HG02798 (cell line): ENCODE results near the gene NMT2.
"Not testable (repeated sequence)": the region's sequence is repeated elsewhere in the genome, so short reads cannot be mapped to it uniquely, and the experiment has no call there.

Source experiments
- ATAC-seq: cut with Tn5 transposase; IDR thresholded peaks from one replicate; pipeline ENCODE4 v1.9.1; 2021; ENCODE audit warnings: mild to moderate bottlenecking; ENCODE audit not compliant: unreplicated experiment, poor library complexity

Gene NMT2

DNA sequence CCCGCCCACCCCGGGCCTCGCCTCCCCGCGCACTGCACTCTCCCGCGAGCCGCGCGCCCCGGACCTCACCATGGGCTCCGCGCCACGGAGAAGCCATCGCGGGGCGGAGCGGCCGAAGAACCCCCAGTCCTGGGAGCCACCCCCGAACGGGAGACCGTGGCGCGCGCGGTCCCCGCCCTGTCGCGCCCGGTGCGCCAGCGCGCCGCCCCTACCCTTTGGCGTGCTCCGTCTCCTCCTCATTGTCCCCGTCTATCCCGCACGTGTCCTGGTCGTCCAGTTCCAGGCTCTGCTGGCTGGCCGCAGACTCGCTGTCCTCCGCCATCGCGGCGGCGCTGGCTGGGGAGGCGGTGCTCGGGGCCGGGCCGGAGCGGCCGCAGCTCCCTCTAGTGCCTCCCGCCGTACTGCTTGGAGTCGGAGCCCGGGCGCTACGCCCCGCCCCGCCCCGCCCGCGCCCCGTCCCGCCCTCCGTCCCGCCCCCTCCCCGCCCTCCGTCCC, at the start of gene NMT2:
TSS of gene NMT2 (minus strand) at position 403 of the 495 bp plus-strand sequence. CDS start at position 322, 81 bp downstream.
- ATAC-seq, result peak; percentile 93

DNA sequence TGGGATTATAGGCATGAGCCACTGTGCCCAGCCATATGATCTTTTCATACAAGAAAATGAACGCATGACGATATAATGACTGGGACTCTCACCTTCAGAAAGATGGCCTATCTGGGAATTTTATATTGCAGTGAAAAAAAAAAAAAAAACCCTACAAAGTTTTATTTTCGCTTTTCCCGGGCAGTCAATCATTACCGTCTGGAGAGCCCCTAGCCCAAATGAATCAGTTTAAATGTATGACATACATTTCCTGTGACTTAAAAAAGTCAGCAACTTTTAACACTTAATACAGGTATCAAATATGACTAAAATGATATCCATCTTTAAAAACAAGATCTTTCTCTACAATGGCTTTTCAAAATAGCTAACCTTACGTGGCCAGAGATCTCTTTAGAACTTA, 48.2 kb upstream of the NMT2 start:
- no peak for ATAC-seq

DNA sequence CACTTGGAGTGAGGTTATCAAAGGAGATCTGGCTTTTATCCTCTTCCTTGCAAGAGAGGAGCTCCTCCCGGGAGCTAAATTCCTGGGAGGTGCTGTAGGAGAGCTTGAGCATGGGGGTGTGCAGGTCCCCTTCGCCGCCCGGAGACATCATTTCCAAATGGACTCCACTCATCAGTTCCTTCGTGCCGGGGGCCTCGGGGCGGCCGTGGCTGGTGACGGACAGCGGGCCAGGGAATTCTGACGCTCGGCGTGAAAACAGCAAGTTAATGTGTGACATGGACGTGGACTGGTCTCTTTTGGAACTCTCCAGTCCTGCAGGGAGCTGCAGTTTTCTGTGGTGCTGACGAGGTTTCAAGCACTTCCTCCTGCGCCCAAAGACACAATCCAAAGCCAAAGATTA, 45.7 kb upstream of the NMT2 start:
- no peak for ATAC-seq

DNA sequence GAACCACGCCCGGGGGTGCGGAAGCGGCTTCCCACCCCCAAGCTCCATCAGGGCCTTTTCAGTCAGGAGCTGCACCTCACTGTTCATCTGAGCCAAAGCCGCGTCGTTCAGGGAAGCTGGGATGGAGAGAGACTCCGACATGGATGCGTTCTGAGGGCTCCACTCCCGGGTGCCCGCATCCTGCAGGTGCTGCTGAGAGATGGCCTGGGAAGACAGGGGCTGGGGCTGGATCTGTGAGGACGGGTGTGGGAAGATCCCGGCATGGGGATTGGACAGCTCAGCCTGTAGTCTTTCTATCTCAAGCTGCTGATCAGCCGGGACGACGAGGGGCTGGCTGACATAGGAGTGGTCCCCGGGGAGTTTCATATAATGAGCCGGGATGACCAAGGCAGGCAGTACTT, 45.0 kb upstream of the NMT2 start:
- ATAC-seq, result no peak

DNA sequence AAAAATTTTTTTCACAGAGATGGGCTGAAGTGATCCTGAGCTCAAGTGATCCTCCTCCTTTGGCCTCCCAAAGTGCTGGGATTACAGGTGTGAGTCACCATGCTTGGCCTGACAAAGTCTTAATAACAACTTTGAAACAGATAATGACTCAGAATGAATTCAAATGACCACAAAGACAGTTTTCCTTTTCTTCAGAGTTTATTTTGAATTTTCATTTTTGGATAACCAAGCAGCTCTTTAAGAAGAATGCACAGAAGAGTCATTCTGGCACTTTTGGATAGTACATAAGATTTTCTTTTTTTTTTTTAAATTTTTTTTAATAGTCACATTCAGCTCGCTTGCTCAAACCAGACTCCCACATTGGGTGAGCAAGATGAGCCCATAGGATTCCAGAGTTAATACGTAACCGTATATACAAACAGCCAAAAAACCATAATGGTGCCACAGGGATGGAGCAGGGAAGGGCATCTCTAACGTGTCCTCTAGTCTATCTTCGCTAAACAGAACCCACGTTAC, 43.0 kb upstream of the NMT2 start:
- no peak for ATAC-seq

DNA sequence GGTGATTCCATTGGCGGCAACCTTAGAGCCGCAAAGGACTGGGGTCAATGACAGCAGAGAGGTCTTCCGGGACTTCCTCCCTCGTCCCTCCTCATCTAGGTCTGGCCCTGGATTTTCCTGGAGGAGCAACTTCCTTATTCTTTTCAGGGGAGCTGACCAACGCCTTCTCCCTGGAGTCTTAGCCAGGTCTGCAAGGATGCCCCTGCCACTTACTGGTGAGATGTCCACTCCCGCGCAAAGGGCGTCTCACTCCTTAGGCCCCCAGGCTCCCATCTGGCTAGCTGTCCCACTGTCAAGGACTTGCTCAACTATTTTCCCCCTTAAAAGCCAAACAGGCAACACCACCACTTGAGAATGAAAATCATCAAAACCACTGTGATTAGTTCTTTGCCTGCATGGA, 42.0 kb upstream of the NMT2 start:
- ATAC-seq, result no peak

DNA sequence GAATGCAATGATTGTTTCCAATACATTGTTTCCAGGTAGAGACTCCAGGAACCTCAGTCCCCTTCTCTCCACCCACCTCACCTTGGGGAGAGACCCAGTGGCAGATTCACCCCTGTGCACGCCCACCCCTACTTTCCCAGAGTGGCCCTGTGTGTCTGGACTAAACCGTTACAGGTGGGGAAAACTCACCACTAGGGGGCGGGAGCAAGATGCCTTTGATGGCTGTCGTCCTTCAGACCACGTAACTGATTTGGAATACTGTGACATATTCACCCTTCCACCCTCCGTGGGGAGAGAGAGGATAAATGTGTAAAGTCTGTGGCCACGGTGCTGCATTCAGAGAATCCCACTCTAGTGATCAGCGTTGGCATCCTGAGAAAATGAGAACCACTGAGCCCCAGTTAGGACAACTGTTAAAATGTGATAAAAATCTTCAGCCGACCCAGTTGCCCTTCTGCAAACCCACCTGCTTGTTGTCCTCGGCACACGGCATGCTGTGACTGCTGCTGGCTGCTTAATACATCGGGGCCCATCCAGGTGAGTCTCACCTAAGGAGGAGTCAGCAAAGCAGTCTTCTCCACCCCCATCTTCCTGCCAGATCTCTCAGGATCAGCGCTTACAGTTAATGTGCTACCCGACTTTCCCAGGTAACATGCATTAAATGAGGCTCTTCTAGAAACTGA, 41.5 kb upstream of the NMT2 start:
- ATAC-seq, result peak; percentile 65

DNA sequence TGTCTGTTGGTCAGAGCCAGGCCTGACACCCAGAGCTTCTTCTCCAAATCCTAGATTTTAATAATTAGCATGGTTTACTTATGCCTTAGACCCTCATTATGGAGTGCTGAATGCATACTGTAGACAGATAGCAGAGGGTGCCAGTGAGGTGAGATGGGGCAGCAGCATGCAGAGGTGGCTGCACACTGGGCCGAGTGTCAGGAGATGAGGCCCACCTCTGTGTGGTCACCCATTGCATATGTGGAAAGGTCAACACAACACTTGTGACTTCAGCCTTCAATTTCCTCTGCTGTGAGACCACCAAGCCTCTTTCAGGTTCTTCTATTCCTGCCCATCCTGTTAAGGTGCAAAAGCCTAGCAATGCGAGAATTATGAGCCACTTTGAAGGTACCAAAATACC, 39.7 kb upstream of the NMT2 start:
- no peak for ATAC-seq

DNA sequence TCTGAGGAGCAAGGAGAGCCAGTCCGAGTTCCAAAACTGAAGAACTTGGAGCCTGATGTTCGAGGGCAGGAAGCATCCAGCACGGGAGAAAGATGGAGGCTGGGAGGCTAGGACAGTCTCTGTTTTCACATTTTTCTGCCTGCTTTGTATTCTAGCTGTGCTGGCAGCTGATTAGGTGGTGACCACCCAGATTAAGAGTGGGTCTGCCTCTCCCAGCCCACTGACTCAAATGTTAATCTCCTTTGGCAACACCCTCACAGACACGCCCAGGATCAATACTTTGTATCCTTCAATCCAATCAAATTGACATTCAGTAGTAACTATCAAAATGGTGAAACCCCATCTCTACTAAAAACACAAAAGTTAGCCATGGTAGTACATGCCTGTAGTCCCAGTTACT, 38.9 kb upstream of the NMT2 start:
- ATAC-seq, result not testable (repeated sequence)

DNA sequence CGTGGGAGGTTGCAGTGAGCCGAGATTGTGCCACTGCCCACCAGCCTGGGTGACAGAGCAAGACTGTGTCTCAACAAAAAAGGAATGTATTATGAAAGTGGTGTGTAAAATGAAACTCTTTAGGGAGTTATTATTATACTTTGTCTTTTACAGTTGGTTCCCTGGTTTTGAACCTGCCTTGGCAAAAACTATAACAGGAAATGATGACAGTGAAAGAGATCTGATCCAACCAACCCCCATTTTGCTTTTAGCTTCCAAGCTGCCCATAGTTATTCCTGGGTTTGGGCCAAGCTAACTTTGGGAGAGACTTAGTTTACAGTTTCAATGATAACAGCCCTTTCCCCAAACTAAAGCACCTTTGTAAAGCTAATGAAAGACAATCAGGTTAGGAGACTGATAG, 34.1 kb upstream of the NMT2 start:
- ATAC-seq, result no peak

DNA sequence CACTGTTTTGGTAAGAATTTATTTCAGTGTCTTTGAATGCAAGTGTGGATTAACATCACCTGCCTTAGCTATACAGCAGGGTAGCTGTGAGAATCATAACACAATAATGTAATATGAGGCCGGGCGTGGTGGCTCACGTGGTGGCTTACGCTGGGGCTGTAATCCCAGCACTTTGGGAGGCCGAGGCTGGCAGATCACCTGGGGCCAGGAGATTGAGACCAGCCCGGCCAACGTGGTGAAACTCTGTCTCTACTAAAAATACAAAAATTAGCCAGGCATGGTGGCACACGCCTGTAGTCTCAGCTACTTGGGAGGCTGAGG, 33.8 kb upstream of the NMT2 start:
- not testable (repeated sequence) for ATAC-seq

DNA sequence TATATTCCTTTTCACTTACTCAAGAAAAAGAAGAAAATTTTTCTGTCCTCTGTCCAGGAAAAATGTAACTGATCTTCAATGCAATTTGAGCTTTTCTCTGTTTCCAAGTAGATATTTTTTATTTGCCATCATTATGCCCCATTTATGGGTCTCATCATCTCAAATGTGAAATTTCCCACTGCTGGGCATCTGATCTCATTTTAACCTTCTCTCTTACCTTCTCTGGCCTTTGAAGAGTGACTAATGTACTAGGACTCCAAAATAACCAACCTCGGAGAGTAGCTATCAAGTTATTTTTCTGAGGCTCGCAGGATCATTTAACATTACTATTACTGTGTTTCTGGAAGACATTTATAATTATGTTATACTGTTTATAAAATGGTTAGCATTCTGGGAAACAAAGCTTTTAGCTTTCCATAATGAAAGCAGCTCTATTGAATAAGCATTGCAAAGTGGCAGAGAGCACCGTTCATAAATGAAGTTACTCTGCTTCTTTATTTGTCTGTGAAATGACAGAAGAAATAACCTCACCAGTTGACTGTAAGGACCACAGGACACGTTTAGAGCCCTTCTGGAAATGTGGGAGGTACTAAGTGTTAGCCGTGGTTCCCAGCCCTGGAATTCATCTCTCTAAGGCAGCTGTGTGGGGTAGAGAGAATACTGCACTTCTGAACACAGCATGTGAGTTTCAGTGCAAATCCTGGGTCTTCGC, 33.3 kb upstream of the NMT2 start:
- ATAC-seq, result no peak

DNA sequence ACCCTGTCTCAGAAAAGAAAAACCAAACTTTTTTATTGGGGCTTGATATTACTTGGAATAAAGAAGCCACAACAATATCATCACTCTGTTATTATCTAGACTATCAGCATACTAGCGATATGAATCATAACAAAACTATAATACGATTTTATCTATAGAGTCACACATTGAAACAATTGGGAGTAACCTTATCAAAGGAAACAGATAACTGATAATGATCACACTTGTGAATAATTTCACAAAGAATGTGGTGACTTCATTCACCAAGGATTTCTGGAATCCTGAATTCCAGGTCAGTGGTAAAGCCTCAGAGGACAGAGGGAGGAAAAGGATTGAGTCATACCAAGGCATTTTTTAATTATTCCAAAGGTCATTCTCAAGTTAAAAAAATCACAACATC, 32.1 kb upstream of the NMT2 start:
- ATAC-seq, result no peak

DNA sequence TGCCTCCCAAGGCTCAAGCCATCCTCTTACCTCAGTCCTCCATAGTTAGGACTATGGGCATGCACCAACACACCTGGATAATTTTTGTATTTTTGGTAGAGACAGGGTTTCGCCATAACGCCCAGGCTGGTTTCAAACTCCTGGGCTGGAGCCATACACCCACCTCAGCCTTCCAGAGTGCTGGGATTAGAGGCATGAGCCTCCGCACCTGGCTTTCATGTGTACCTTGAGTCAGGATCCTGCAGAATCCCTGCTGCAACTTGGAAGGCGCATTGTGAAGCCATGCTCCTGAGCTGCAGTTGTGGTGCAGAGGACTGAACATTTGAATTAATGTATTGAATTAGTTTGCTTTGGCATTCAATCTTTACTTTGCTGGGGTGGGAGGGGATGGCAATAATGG, 29.4 kb upstream of the NMT2 start:
- no peak for ATAC-seq

DNA sequence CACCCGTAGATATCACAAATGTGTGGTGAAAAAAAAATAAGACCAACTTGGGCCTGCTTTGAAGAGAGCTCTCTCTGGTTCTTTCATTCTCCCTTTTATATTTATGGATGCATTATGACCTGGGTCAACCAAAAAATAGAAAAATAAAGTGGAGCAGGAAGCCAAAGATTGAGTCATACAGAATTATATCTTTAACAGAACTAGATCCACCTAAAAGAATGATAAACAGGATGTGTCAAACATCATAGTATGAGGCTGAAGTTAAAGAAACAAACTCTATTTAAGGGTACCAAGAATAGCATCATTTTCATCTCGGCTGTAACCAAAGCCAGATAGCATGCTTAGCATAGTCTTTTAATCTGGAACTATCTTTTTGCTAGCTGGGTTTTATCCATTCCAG, 28.8 kb upstream of the NMT2 start:
- no peak for ATAC-seq

DNA sequence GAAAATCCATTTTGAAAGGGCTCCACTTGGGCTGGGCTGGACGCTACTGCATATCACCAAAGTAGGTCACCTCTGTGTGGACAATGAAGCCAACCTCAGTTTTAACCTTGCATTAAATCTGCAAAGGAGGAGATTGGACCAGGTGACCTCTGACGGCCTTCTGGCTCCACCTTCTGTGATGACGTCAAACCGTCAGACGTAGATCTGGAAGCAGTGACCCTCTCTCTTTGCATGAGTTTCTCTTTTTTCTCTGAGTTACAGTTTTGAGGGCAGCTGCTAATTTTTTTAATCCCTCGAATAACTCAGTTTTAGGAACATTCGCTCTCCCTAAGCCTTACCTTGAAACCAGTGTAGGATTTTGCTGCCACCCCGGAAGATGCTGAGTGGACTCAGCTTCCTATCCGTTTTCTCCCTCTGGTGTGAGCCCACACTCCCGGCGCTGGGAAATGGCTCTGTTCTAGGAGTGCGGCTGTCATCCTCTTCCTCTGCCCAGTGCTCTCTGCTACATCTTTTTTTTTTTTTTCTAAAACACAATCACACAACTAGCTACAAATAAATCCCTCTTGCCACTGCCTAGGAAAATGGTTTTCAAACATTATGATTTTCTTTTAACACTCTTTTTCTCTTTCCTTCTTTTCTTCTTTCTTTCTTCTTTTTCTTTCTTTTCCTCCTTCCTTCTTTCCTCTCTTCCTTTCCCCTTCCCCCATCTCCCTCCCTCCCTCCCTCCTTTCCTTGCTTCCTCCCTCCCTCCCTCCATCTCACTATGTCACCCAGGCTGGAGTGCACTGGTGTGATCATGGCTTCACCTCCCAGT, 27.7 kb upstream of the NMT2 start:
- ATAC-seq, result no peak

DNA sequence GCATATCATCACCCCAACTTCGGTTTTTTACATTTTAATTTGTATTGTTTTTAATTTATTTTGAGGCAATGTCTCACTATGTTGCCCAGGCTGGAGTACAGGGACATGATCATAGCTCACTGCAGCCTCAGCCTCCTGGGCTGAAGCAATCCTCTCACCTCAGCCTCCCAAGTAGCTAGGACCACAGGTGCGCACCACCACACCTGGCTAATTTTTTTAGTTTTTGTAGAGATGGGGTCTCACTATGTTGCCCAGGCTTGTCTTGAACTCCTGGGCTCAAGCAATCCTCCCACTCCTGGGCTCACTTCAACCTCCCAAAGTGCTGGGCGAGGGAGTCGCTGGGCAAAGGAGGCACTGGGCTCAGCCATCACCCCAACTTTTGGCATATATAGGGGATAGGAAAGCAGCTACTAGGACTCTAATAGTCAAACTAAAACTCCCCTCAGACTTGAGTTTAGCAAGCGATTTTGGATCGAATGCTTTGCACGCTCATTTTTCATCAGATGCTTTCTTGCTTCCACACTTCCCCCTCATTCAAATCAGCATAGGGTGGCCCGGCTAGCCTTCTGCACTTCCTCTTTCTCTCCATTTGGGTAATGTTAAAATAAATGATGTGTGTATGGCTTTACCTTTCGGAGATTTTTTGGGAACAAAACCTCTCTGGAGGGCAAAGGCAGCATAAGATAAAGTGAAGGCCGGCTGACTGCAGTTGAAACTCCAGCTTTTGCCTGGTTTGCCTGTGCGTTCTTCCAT, 20.8 kb upstream of the NMT2 start:
- no peak for ATAC-seq

DNA sequence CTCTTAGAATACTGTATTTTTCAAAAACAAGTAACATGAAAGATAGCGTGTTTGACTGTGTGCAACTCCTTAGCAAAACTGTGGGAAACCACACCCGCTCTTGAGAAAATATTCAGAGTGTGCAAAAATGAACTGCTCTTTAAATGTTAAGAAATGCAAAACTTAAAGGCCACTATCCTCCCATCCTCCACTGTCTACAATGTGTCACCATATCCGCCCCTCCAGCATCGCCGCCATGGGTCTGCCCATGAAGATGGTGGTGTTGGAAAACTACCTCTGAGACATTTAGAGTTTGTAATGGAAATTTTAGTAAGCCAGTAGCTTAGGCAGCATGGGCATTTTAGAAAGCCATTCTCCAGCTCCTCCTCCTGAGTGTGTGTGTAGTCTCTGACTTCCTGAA, 20.1 kb upstream of the NMT2 start:
- no peak for ATAC-seq

DNA sequence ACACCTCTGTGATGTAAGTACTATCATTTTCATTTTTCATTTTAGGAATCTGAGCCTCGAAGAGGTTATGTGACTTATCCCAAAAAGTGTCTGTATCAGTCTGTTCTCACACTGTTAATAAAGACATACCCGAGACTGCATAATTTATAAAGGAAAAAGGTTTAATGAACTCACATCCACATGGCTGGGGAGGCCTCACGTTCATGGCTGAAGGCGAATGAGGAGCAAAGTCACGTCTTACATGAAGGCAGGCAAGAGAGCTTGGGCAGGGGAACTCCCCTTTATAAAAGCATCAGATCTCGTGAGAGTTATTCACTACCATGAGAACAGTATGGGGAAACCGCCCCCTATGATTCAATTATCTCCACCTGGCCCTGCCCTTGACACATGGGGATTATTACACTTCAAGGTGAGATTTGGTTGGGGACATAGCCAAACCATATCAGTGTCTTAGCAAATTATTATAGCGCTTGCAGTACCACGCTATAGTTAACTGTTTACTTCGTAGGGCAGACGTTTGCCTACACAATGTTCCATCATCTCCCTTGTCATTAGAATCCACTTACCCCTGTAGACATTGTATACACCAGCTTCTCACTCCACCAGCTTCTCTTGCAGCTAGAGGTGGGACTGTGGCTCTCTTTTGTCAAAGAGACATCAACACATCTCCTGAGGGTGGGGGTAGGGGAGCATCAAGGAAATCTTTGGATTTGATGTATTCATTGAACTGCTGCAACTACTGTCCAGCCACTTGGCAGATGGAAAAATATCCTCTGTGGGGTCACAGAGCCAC, 15.4 kb upstream of the NMT2 start:
- ATAC-seq, result no peak
